Measurements from ENCODE around the gene PMIS2. TPM values are rescaled to one million over a fixed set of nuclear protein-coding genes. Genes with fewer than 3 reads are reported as not detected.

The PMIS2 gene
- total and polyA plus RNA-seq, 2 of the 8 experiments (the other 6 are each of a cell fraction or from before 2014, with no cell fraction given), result not detected

GRCh38 chr19:35636651-35637050, 50.7 kb downstream of the PMIS2 start (continued):
- no peak for TF ChIP-seq CBX5 (IDR thresholded peaks at IDR 0.05; ENCODE audit: low read depth, low read length)
- TF ChIP-seq SP2 (IDR thresholded peaks at IDR 0.05; ENCODE audit: low read length), result no peak
- no peak for TF ChIP-seq NANOG (IDR thresholded peaks at IDR 0.05; ENCODE audit: insufficient read depth, low read depth, low read length, poor library complexity, severe bottlenecking)
- TF ChIP-seq KDM1A (IDR thresholded peaks at IDR 0.05; ENCODE audit: borderline replicate concordance, low read length), result no peak
- no peak for TF ChIP-seq TAF1 (IDR thresholded peaks at IDR 0.05; ENCODE audit: low read depth, low read length)
- TF ChIP-seq POLR2A (IDR thresholded peaks at IDR 0.05; ENCODE audit: control extremely low read depth in 1 of 2, low read depth in 2 of 2, low read length in 2 of 2), result no peak
- TF ChIP-seq RBBP5 (IDR thresholded peaks at IDR 0.05; ENCODE audit: borderline replicate concordance, low read depth, low read length), result no peak

Other genes starting within 250 kb of the PMIS2 start
- not detected in 2 replicates for gene FFAR1, start 238.3 kb upstream of the PMIS2 start, total RNA-seq (2021; fragmentation: NEBNext Ultra II Directional; extraction: Animal tissue kit (Norgen Biotek cat#: 25700))
- gene FFAR1, start 238.3 kb upstream of the PMIS2 start, polyA plus RNA-seq (2011; rRNA removed), result not detected in 2 replicates
- not detected in 2 replicates for gene FFAR3, start 227.7 kb upstream of the PMIS2 start, total RNA-seq (2021; fragmentation: NEBNext Ultra II Directional; extraction: Animal tissue kit (Norgen Biotek cat#: 25700))
- gene FFAR3, start 227.7 kb upstream of the PMIS2 start, polyA plus RNA-seq (2011; rRNA removed), result 0.24 TPM in 1 of 2 replicates, not detected in the other
- gene GPR42, start 215.1 kb upstream of the PMIS2 start, total RNA-seq (2021; fragmentation: NEBNext Ultra II Directional; extraction: Animal tissue kit (Norgen Biotek cat#: 25700)), result not detected in 2 replicates
- gene GPR42, start 215.1 kb upstream of the PMIS2 start, polyA plus RNA-seq (2011; rRNA removed), result not detected in 2 replicates
- not detected in 2 replicates for gene FFAR2, start 137.9 kb upstream of the PMIS2 start, total RNA-seq (2021; fragmentation: NEBNext Ultra II Directional; extraction: Animal tissue kit (Norgen Biotek cat#: 25700))
- gene FFAR2, start 137.9 kb upstream of the PMIS2 start, polyA plus RNA-seq (2011; rRNA removed), result not detected in 2 replicates
- gene KRTDAP, start 95.7 kb upstream of the PMIS2 start, total RNA-seq (2021; fragmentation: NEBNext Ultra II Directional; extraction: Animal tissue kit (Norgen Biotek cat#: 25700)), result 0.69 and 1.0 TPM in 2 replicates
- gene KRTDAP, start 95.7 kb upstream of the PMIS2 start, polyA plus RNA-seq (2011; rRNA removed), result 0.88 and 1.1 TPM in 2 replicates
- gene DMKN, start 72.5 kb upstream of the PMIS2 start, total RNA-seq (2021; fragmentation: NEBNext Ultra II Directional; extraction: Animal tissue kit (Norgen Biotek cat#: 25700)), result 286 and 290 TPM in 2 replicates
- 330 and 379 TPM in 2 replicates for gene DMKN, start 72.5 kb upstream of the PMIS2 start, polyA plus RNA-seq (2011; rRNA removed)
- not detected in 2 replicates for gene SBSN, start 57.9 kb upstream of the PMIS2 start, total RNA-seq (2021; fragmentation: NEBNext Ultra II Directional; extraction: Animal tissue kit (Norgen Biotek cat#: 25700))
- not detected in 2 replicates for gene SBSN, start 57.9 kb upstream of the PMIS2 start, polyA plus RNA-seq (2011; rRNA removed)
- not detected in 2 replicates for gene GAPDHS, start 52.7 kb upstream of the PMIS2 start, total RNA-seq (2021; fragmentation: NEBNext Ultra II Directional; extraction: Animal tissue kit (Norgen Biotek cat#: 25700))
- 0.26 and 0.47 TPM in 2 replicates for gene GAPDHS, start 52.7 kb upstream of the PMIS2 start, polyA plus RNA-seq (2011; rRNA removed)
- 157 and 159 TPM in 2 replicates for gene TMEM147, start 40.5 kb upstream of the PMIS2 start, total RNA-seq (2021; fragmentation: NEBNext Ultra II Directional; extraction: Animal tissue kit (Norgen Biotek cat#: 25700))
- 372 and 418 TPM in 2 replicates for gene TMEM147, start 40.5 kb upstream of the PMIS2 start, polyA plus RNA-seq (2011; rRNA removed)
- 0.31 and 0.50 TPM in 2 replicates for gene ATP4A, start 22.5 kb upstream of the PMIS2 start, total RNA-seq (2021; fragmentation: NEBNext Ultra II Directional; extraction: Animal tissue kit (Norgen Biotek cat#: 25700))
- gene ATP4A, start 22.5 kb upstream of the PMIS2 start, polyA plus RNA-seq (2011; rRNA removed), result 1.2 and 1.4 TPM in 2 replicates
- 18.9 and 25.7 TPM in 2 replicates for gene HAUS5, start 26.6 kb downstream of the PMIS2 start, total RNA-seq (2021; fragmentation: NEBNext Ultra II Directional; extraction: Animal tissue kit (Norgen Biotek cat#: 25700))
- 13.8 and 20.1 TPM in 2 replicates for gene HAUS5, start 26.6 kb downstream of the PMIS2 start, polyA plus RNA-seq (2011; rRNA removed)
- gene RBM42, start 42.9 kb downstream of the PMIS2 start, total RNA-seq (2021; fragmentation: NEBNext Ultra II Directional; extraction: Animal tissue kit (Norgen Biotek cat#: 25700)), result 80.8 and 83.3 TPM in 2 replicates
- gene RBM42, start 42.9 kb downstream of the PMIS2 start, polyA plus RNA-seq (2011; rRNA removed), result 59.8 and 83.6 TPM in 2 replicates
- gene ETV2, start 55.6 kb downstream of the PMIS2 start, total RNA-seq (2021; fragmentation: NEBNext Ultra II Directional; extraction: Animal tissue kit (Norgen Biotek cat#: 25700)), result 0.88 and 1.8 TPM in 2 replicates
- 1.3 and 2.3 TPM in 2 replicates for gene ETV2, start 55.6 kb downstream of the PMIS2 start, polyA plus RNA-seq (2011; rRNA removed)
- gene COX6B1, start 62.1 kb downstream of the PMIS2 start, total RNA-seq (2021; fragmentation: NEBNext Ultra II Directional; extraction: Animal tissue kit (Norgen Biotek cat#: 25700)), result 436 and 437 TPM in 2 replicates
- 884 and 1,052 TPM in 2 replicates for gene COX6B1, start 62.1 kb downstream of the PMIS2 start, polyA plus RNA-seq (2011; rRNA removed)
- gene UPK1A, start 80.3 kb downstream of the PMIS2 start, total RNA-seq (2021; fragmentation: NEBNext Ultra II Directional; extraction: Animal tissue kit (Norgen Biotek cat#: 25700)), result 0.56 and 0.61 TPM in 2 replicates
- gene UPK1A, start 80.3 kb downstream of the PMIS2 start, polyA plus RNA-seq (2011; rRNA removed), result 9.8 and 9.9 TPM in 2 replicates
- gene ZBTB32, start 118.4 kb downstream of the PMIS2 start, total RNA-seq (2021; fragmentation: NEBNext Ultra II Directional; extraction: Animal tissue kit (Norgen Biotek cat#: 25700)), result 0.42 and 0.50 TPM in 2 replicates
- gene ZBTB32, start 118.4 kb downstream of the PMIS2 start, polyA plus RNA-seq (2011; rRNA removed), result 0.11 and 0.17 TPM in 2 replicates
- 38.6 and 41.5 TPM in 2 replicates for gene KMT2B, start 131.8 kb downstream of the PMIS2 start, total RNA-seq (2021; fragmentation: NEBNext Ultra II Directional; extraction: Animal tissue kit (Norgen Biotek cat#: 25700))
- gene KMT2B, start 131.8 kb downstream of the PMIS2 start, polyA plus RNA-seq (2011; rRNA removed), result 26.7 and 42.2 TPM in 2 replicates
- 8.4 and 12.2 TPM in 2 replicates for gene IGFLR1, start 156.3 kb downstream of the PMIS2 start, total RNA-seq (2021; fragmentation: NEBNext Ultra II Directional; extraction: Animal tissue kit (Norgen Biotek cat#: 25700))
- 28.9 and 40.3 TPM in 2 replicates for gene IGFLR1, start 156.3 kb downstream of the PMIS2 start, polyA plus RNA-seq (2011; rRNA removed)
- 15.1 and 18.5 TPM in 2 replicates for gene U2AF1L4, start 159.2 kb downstream of the PMIS2 start, total RNA-seq (2021; fragmentation: NEBNext Ultra II Directional; extraction: Animal tissue kit (Norgen Biotek cat#: 25700))
- gene U2AF1L4, start 159.2 kb downstream of the PMIS2 start, polyA plus RNA-seq (2011; rRNA removed), result 32.7 TPM in 2 replicates
- gene PSENEN, start 159.5 kb downstream of the PMIS2 start, total RNA-seq (2021; fragmentation: NEBNext Ultra II Directional; extraction: Animal tissue kit (Norgen Biotek cat#: 25700)), result 75.3 and 80.2 TPM in 2 replicates
- 66.7 and 73.9 TPM in 2 replicates for gene PSENEN, start 159.5 kb downstream of the PMIS2 start, polyA plus RNA-seq (2011; rRNA removed)
- gene LIN37, start 162.4 kb downstream of the PMIS2 start, total RNA-seq (2021; fragmentation: NEBNext Ultra II Directional; extraction: Animal tissue kit (Norgen Biotek cat#: 25700)), result 2.9 and 3.8 TPM in 2 replicates
- gene LIN37, start 162.4 kb downstream of the PMIS2 start, polyA plus RNA-seq (2011; rRNA removed), result 8.5 and 9.8 TPM in 2 replicates
- gene HSPB6, start 170.9 kb downstream of the PMIS2 start, total RNA-seq (2021; fragmentation: NEBNext Ultra II Directional; extraction: Animal tissue kit (Norgen Biotek cat#: 25700)), result 0.44 TPM in 1 of 2 replicates, not detected in the other
- gene HSPB6, start 170.9 kb downstream of the PMIS2 start, polyA plus RNA-seq (2011; rRNA removed), result 0.91 and 1.6 TPM in 2 replicates
- gene PROSER3, start 172.0 kb downstream of the PMIS2 start, total RNA-seq (2021; fragmentation: NEBNext Ultra II Directional; extraction: Animal tissue kit (Norgen Biotek cat#: 25700)), result 20.8 and 28.9 TPM in 2 replicates
- gene PROSER3, start 172.0 kb downstream of the PMIS2 start, polyA plus RNA-seq (2011; rRNA removed), result 17.8 and 27.8 TPM in 2 replicates
- 25.0 and 25.2 TPM in 2 replicates for gene ARHGAP33, start 189.4 kb downstream of the PMIS2 start, total RNA-seq (2021; fragmentation: NEBNext Ultra II Directional; extraction: Animal tissue kit (Norgen Biotek cat#: 25700))
- 6.5 and 11.2 TPM in 2 replicates for gene ARHGAP33, start 189.4 kb downstream of the PMIS2 start, polyA plus RNA-seq (2011; rRNA removed)
- not detected in 2 replicates for gene PRODH2, start 226.7 kb downstream of the PMIS2 start, total RNA-seq (2021; fragmentation: NEBNext Ultra II Directional; extraction: Animal tissue kit (Norgen Biotek cat#: 25700))
- not detected in 2 replicates for gene PRODH2, start 226.7 kb downstream of the PMIS2 start, polyA plus RNA-seq (2011; rRNA removed)